ENCODE measurements around the gene TRMT112.

TRMT112 gene

DNA sequence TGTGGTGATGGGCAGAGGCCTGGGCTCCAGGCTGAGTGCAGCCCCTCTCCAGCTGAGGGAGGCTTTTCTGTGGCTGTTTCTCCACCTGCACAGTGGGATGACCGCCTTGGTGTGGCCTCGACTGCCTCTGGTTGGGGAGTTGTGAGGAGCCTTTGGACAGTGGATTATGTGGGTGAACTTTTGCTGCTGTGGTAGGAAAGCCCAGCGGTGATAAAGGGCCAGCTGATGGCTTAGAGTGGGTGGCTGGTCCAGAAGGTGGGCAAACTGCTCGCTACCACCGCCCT, 13.4 kb downstream of the TRMT112 start:
- peak overlapping the region; percentile 99 for H3K27ac ChIP-seq (ENCODE audit: low read length)

DNA sequence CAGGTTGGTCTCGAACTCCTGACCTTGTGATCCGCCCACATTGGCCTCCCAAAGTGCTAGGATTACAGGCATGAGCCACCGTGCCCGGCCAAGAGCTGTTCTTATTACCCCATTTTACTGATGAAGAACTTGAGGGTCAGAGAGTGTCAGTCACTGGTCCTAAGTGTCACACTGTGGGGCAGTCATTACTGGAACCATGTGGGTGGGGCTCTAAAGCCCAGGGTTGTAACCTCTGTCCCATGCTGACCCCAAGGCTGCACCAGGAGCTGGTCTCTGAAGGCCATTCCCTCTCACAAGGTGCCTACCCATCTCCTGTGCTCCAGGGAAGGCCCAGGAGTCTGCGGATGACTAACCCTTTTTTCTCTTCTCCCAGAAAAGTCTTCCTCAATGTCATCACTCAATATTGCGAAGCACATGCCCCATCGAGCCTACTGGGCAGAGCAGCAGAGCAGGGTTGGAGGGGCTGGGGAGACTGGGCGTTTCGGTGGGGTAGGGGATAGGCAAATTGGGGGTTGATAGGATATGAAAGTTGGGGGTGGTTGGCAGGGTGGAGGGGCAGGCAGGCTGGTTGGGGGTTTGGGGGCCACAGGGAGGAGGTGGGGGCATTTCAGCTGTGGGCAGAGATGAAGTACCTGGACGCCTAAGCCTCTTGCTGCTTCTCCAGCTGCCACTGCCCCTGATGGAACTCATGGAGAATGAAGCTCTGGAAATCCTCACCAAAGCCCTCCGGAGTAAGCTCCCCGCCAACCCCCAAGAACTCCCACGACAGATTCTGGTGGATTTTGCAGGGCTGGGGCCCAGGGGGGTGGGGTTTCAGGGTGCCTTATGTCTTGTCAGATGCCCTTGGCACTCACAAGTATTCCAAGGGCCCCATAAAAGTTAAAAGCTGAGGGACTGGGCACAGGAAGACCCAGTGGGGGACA, 14.0 kb downstream of the TRMT112 start:
- H4K20me1 ChIP-seq (ENCODE audit: insufficient read depth, low read length) = no peaks in the 10 kb centered on the region
- no peaks in the 10 kb centered on the region for H3K9me3 ChIP-seq (replicated peaks; ENCODE audit: insufficient read depth, low read length)
- no peak for TF ChIP-seq EZH2 (optimal IDR thresholded peaks at IDR 0.05; ENCODE audit: low read depth, low read length)
- TF ChIP-seq, protein P1, sequence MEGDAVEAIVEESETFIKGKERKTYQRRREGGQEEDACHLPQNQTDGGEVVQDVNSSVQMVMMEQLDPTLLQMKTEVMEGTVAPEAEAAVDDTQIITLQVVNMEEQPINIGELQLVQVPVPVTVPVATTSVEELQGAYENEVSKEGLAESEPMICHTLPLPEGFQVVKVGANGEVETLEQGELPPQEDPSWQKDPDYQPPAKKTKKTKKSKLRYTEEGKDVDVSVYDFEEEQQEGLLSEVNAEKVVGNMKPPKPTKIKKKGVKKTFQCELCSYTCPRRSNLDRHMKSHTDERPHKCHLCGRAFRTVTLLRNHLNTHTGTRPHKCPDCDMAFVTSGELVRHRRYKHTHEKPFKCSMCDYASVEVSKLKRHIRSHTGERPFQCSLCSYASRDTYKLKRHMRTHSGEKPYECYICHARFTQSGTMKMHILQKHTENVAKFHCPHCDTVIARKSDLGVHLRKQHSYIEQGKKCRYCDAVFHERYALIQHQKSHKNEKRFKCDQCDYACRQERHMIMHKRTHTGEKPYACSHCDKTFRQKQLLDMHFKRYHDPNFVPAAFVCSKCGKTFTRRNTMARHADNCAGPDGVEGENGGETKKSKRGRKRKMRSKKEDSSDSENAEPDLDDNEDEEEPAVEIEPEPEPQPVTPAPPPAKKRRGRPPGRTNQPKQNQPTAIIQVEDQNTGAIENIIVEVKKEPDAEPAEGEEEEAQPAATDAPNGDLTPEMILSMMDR (IDR thresholded peaks at IDR 0.05; ENCODE audit: low read length) = no peak
- no peak for TF ChIP-seq EZH2phosphoT487 (IDR thresholded peaks at IDR 0.05; ENCODE audit: low read length)
- no peak overlapping the region for H2AFZ ChIP-seq (ENCODE audit: low read length)
- H3K27ac ChIP-seq (ENCODE audit: low read length) = peak overlapping the region; percentile 99; the same call in 1 of the 2 replicates
- H3K4me1 ChIP-seq (ENCODE audit: low read length) = peaks cover 24% of the 10 kb centered on the region
- no peak for DNase-seq
- peaks cover 24% of the 10 kb centered on the region for H3F3A ChIP-seq (ENCODE audit: insufficient read depth, low read length)
- H3K9ac ChIP-seq (ENCODE audit: low read length) = peak overlapping the region; percentile 99
- peaks cover 30% of the 10 kb centered on the region for H3K27me3 ChIP-seq (replicated peaks; ENCODE audit: insufficient read depth, low read length)
- peak overlapping the region; percentile 76 for H3K4me3 ChIP-seq (ENCODE audit: low read length)
- peaks cover 26% of the 10 kb centered on the region for H3K79me2 ChIP-seq (ENCODE audit: low read length)
- H3K9me2 ChIP-seq (replicated peaks; ENCODE audit: insufficient read depth, low read length) = no peaks in the 10 kb centered on the region
- H3K36me3 ChIP-seq (replicated peaks; ENCODE audit: insufficient read depth, low read length) = no peaks in the 10 kb centered on the region
- H3K4me2 ChIP-seq (ENCODE audit: low read depth, low read length) = peak overlapping the region; percentile 82

More for the DNA sequence above, 13.4 kb downstream of the TRMT112 start:
- Histone ChIP-seq H3K4me2 (ENCODE audit: low read depth, low read length) (peak overlapping the region; percentile 82), H3K4me1 (ENCODE audit: low read length) (peaks cover 24% of the 10 kb centered on the region), H3K36me3 (replicated peaks; ENCODE audit: insufficient read depth, low read length) (no peaks in the 10 kb centered on the region), H3K27me3 (replicated peaks; ENCODE audit: insufficient read depth, low read length) (peaks cover 24% of the 10 kb centered on the region), H3K9me3 (replicated peaks; ENCODE audit: insufficient read depth, low read length) (no peaks in the 10 kb centered on the region), H3K79me2 (ENCODE audit: low read length) (peaks cover 26% of the 10 kb centered on the region), H2AFZ (ENCODE audit: low read length) (0 out of 2 replicates have a peak overlapping the region, but pooled peaks have one; percentile 1), H3F3A (ENCODE audit: insufficient read depth, low read length) (peaks cover 24% of the 10 kb centered on the region), H3K9me2 (replicated peaks; ENCODE audit: insufficient read depth, low read length) (no peaks in the 10 kb centered on the region), H3K9ac (ENCODE audit: low read length) (peak overlapping the region; percentile 99), H3K4me3 (ENCODE audit: low read length) (peak overlapping the region; percentile 76), H4K20me1 (ENCODE audit: insufficient read depth, low read length) (no peaks in the 10 kb centered on the region)
- TF ChIP-seq, protein P1 (IDR thresholded peaks at IDR 0.05; ENCODE audit: low read length) = no peak
- TF ChIP-seq EZH2phosphoT487 (IDR thresholded peaks at IDR 0.05; ENCODE audit: low read length) (no peak), EZH2 (optimal IDR thresholded peaks at IDR 0.05; ENCODE audit: low read depth, low read length) (no peak)
- DNase-seq = no peak

DNA sequence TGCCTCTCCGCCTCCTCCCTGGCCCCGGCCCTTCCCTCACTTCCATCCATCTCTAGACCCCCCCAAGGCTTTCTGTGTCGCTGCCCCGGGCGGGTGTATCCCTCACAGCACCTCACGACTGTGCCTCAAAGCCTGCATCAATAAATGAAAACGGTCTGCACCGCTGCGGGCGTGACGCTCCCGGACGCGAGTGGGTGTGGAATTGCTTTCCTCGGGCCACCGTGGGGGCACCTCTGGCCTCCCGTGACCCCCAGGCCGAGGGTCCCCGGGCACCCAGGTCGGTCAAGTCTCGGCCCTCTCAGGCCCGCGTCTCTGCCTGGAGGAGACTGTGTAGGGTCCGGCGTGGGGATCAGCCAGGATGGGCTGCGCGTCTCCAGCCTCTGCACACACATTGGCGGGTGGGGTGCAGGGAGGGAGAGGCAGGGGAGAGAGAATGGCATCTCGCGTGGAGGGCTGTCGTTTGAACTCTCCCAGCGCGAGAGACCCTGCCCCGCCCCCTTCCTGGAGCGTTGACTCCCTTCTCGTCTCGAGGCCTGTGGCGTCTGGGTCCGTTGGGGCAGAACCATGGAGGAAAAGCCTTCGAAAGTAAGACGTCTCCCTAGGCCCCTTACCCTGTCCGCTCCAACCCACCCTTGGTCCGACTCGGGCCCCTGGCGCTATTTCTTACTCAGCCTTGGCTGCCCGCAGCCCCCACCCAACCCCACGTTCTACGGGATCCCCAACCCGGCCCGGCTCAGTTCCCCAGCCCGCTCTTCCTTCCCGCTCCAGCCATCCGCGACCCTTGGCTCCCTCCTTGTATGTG, 17.3 kb downstream of the TRMT112 start, which contains the start of gene CATSPERZ:
Gene CATSPERZ, plus strand, starts transcription at position 512 of the 802 bp plus-strand sequence. Its CDS starts 53 bp downstream, at position 565.
- Histone ChIP-seq H2AFZ (ENCODE audit: low read length) (peak within 1 kb of the TSS; percentile 23), H3K27ac (ENCODE audit: low read length) (no peak within 1 kb of the TSS)

More for the DNA sequence above, 17.3 kb downstream of the TRMT112 start, which contains the start of gene CATSPERZ:
- no peaks in the 10 kb centered on the region for H3K79me2 ChIP-seq (ENCODE audit: low read length)
- peaks cover 18% of the 10 kb centered on the region for H3F3A ChIP-seq (ENCODE audit: insufficient read depth, low read length)
- peak within 1 kb of the TSS; percentile 42 for H3K4me3 ChIP-seq (ENCODE audit: low read length)
- DNase-seq = peak; percentile 1
- H4K20me1 ChIP-seq (ENCODE audit: insufficient read depth, low read length) = no peaks in the 10 kb centered on the region
- H3K4me1 ChIP-seq (ENCODE audit: low read length) = peaks cover 16% of the 10 kb centered on the region
- H3K9me3 ChIP-seq (replicated peaks; ENCODE audit: insufficient read depth, low read length) = no peaks in the 10 kb centered on the region
- peaks cover 63% of the 10 kb centered on the region for H3K27me3 ChIP-seq (replicated peaks; ENCODE audit: insufficient read depth, low read length)
- peak within 1 kb of the TSS; percentile 87 for H3K4me2 ChIP-seq (ENCODE audit: low read depth, low read length)
- no peaks in the 10 kb centered on the region for H3K9me2 ChIP-seq (replicated peaks; ENCODE audit: insufficient read depth, low read length)
- no peak within 1 kb of the TSS for H3K9ac ChIP-seq (ENCODE audit: low read length)
- H3K36me3 ChIP-seq (replicated peaks; ENCODE audit: insufficient read depth, low read length) = no peaks in the 10 kb centered on the region
- TF ChIP-seq EZH2phosphoT487 (IDR thresholded peaks at IDR 0.05; ENCODE audit: low read length) (no peak), EZH2 (optimal IDR thresholded peaks at IDR 0.05; ENCODE audit: low read depth, low read length) (no peak)
- TF ChIP-seq, protein P1 (IDR thresholded peaks at IDR 0.05; ENCODE audit: low read length) = no peak
